HepG2 (cell line): ENCODE data around the gene ITK. TPM values are rescaled to one million over a fixed set of nuclear protein-coding genes. Genes with fewer than 3 reads are reported as not detected.

ENCODE experiments used
- BCL3 ChIP-seq: sonication (generic); formaldehyde crosslinking; IDR thresholded peaks from 2 replicates; pipeline ENCODE4 v1.5.1; 2020; ENCODE audit warnings: mild to moderate bottlenecking, missing genetic modification reagents, moderate library complexity
- CC2D1A ChIP-seq: sonication (generic); formaldehyde crosslinking; IDR thresholded peaks from 2 replicates; pipeline ENCODE4 v1.8.1; 2023; ENCODE audit warnings: mild to moderate bottlenecking, missing genetic modification reagents
- CENPX ChIP-seq: sonication (generic); formaldehyde crosslinking; IDR thresholded peaks from 2 replicates; pipeline ENCODE4 v1.9.0; 2021; ENCODE audit warnings: mild to moderate bottlenecking, missing genetic modification reagents, moderate library complexity
- CSRNP1 ChIP-seq: sonication (generic); formaldehyde crosslinking; IDR thresholded peaks from 2 replicates; pipeline ENCODE4 v1.8.1; 2023; ENCODE audit warnings: mild to moderate bottlenecking, missing genetic modification reagents
- DR1 ChIP-seq: sonication (generic); formaldehyde crosslinking; IDR thresholded peaks from 2 replicates; pipeline ENCODE4 v1.8.0; 2021; ENCODE audit warnings: mild to moderate bottlenecking, missing genetic modification reagents, inconsistent platforms
- IRX3 ChIP-seq: sonication (generic); formaldehyde crosslinking; IDR thresholded peaks from 2 replicates; pipeline ENCODE4 v1.8.1; 2023; ENCODE audit warnings: mild to moderate bottlenecking, low read depth, missing genetic modification reagents, borderline replicate concordance
- MAZ ChIP-seq, 2 experiments: sonication (generic) in 1 of 2; formaldehyde crosslinking in 1 of 2; IDR thresholded peaks; 2 replicates each; pipeline versions ENCODE4 v1.5.0 to v1.6.1; 2012 to 2020; ENCODE audit warnings: low read depth in 2 of 2, mild to moderate bottlenecking in 2 of 2, borderline replicate concordance in 1 of 2, improper control_type of control experiment in 1 of 2, low read length in 1 of 2, missing genetic modification reagents in 1 of 2, moderate library complexity in 1 of 2
- POLR2G ChIP-seq: fragments of 200-400 bp; formaldehyde crosslinking; IDR thresholded peaks from 2 replicates; pipeline ENCODE4 v1.6.1; 2018; ENCODE audit warnings: mild to moderate bottlenecking, low read depth, low read length, moderate library complexity
- SNAI1 ChIP-seq: sonication (generic); formaldehyde crosslinking; IDR thresholded peaks from 2 replicates; pipeline ENCODE4 v1.5.0; 2020; ENCODE audit warnings: mild to moderate bottlenecking, missing genetic modification reagents, borderline replicate concordance
- TAF15 ChIP-seq: fragments of 200-400 bp; formaldehyde crosslinking; IDR thresholded peaks from one replicate; pipeline ENCODE4 v1.6.1; 2018; ENCODE audit warnings: mild to moderate bottlenecking, low read depth, low read length; ENCODE audit not compliant: poor library complexity, severe bottlenecking
- ZEB1 ChIP-seq: IDR thresholded peaks from 2 replicates; pipeline ENCODE4 v1.6.1; 2012; ENCODE audit warnings: mild to moderate bottlenecking, low read depth, inconsistent platforms; ENCODE audit not compliant: insufficient replicate concordance
- ZFAT ChIP-seq: sonication (generic); formaldehyde crosslinking; conservative IDR thresholded peaks from 2 replicates; pipeline ENCODE4 v1.8.1; 2023; ENCODE audit warnings: missing genetic modification reagents, inconsistent platforms
- ZSCAN9 ChIP-seq: IDR thresholded peaks from 2 replicates; pipeline ENCODE4 v1.6.1; 2016; ENCODE audit warnings: borderline replicate concordance
- polyA plus RNA-seq, 8 experiments: library from polyadenylated mRNA; depleted of rRNA in 3 of 8; stranded (reverse) in 7 of 8; unstranded in 1 of 8; fragments of >200 nt; fragmentation: Illumina TruSeq in 4 of 8; extraction: Trizol in 4 of 8; gene quantifications; 2 replicates each; pipeline versions ENCODE4 v1.2.1 to v1.2.3, GENCODE V29; 2011 to 2016; ENCODE audit warnings: low read depth in 4 of 8, missing spikeins in 1 of 8, mixed read lengths in 1 of 8; ENCODE audit not compliant: insufficient read depth in 1 of 8
- total RNA-seq, 5 experiments: library from RNA; depleted of rRNA; stranded (reverse); fragments of >200 nt; fragmentation: Illumina TruSeq; extraction: Trizol; gene quantifications; 2 replicates each; pipeline ENCODE4 v1.2.3, GENCODE V29; 2016; ENCODE audit warnings: low read depth in 1 of 5
- TF ChIP-seq, protein P1 (sequence below), 2 experiments: IDR thresholded peaks; 2 replicates each; pipeline ENCODE4 v1.6.1; 2011 to 2012; ENCODE audit warnings: low read length in 2 of 2, borderline replicate concordance in 1 of 2, low read depth in 1 of 2, mild to moderate bottlenecking in 1 of 2, moderate library complexity in 1 of 2
- TF ChIP-seq, protein P2 (sequence below): sonication (generic); formaldehyde crosslinking; IDR thresholded peaks from 2 replicates; pipeline ENCODE4 v1.8.1; 2023; ENCODE audit warnings: missing genetic modification reagents, mild to moderate bottlenecking, borderline replicate concordance
- TF ChIP-seq, protein P3 (sequence below): sonication (generic); formaldehyde crosslinking; IDR thresholded peaks from 2 replicates; pipeline ENCODE4 v1.4.0; 2020; ENCODE audit warnings: mild to moderate bottlenecking, missing genetic modification reagents
- TF ChIP-seq, protein P4 (sequence below): IDR thresholded peaks from 2 replicates; pipeline ENCODE4 v1.6.1; 2016; ENCODE audit warnings: mild to moderate bottlenecking

Gene ITK
- total and polyA plus RNA-seq, 2 of the 13 experiments (the other 11 are each of a cell fraction or from before 2014, with no cell fraction given): 0.01 TPM; not detected in 1

DNA sequence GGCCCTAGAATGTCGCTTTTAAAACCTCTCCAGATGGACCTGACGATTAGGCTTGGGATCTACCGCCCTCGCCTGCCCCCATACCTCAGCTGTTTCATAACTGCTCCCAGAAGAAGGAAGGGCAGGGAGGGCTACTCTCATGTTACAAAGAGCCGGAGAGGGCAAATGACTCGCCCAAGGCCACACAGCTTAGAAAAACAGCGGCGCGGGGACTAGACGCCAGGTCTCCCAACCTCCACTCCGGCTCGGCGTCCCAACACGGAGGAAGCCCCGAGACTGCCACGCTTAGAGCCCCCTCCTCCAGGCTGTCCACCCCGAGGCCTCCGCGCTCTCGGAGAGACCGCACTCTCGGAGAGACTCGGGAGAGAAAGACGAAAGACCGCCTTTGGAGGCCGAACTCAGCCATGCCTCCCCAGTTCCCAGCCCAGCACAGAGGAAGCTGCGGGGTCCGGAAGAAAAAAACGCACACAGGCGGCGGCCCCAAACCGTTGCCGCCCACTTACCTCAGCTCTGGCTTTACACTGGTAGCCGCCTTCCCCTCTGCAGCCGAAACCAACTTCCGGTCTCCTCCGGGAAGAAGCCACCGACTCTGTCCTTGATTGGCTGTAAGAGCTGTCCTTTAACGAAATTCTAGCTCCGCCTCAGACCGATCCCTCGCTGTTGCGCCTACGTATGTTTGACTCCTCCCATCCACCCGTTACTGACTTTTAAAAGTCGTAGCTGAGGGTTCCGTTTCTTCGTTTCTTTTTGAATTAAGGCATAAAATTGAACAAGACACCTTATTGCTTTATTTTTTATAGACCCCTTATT is 38.1 kb upstream of the ITK start, which contains the start of gene MED7 (continued):
- peak; percentile 65 for TF ChIP-seq BCL3 (CRISPR knock-in tag)
- TF ChIP-seq, protein P1, sequence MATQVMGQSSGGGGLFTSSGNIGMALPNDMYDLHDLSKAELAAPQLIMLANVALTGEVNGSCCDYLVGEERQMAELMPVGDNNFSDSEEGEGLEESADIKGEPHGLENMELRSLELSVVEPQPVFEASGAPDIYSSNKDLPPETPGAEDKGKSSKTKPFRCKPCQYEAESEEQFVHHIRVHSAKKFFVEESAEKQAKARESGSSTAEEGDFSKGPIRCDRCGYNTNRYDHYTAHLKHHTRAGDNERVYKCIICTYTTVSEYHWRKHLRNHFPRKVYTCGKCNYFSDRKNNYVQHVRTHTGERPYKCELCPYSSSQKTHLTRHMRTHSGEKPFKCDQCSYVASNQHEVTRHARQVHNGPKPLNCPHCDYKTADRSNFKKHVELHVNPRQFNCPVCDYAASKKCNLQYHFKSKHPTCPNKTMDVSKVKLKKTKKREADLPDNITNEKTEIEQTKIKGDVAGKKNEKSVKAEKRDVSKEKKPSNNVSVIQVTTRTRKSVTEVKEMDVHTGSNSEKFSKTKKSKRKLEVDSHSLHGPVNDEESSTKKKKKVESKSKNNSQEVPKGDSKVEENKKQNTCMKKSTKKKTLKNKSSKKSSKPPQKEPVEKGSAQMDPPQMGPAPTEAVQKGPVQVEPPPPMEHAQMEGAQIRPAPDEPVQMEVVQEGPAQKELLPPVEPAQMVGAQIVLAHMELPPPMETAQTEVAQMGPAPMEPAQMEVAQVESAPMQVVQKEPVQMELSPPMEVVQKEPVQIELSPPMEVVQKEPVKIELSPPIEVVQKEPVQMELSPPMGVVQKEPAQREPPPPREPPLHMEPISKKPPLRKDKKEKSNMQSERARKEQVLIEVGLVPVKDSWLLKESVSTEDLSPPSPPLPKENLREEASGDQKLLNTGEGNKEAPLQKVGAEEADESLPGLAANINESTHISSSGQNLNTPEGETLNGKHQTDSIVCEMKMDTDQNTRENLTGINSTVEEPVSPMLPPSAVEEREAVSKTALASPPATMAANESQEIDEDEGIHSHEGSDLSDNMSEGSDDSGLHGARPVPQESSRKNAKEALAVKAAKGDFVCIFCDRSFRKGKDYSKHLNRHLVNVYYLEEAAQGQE (IDR thresholded peaks at IDR 0.05; ENCODE audit: borderline replicate concordance in 1 of 2, low read depth in 1 of 2, low read length in 2 of 2): peak in 1 of 2 experiments; percentile 39; a peak in 1 of 4 replicates
- TF ChIP-seq CENPX: no peak
- no peak for TF ChIP-seq DR1 (CRISPR knock-in tag)
- TF ChIP-seq ZFAT (CRISPR knock-in tag): no peak
- TF ChIP-seq TAF15: peak; percentile 76
- 0 out of 2 replicates have a peak, but pooled peaks have one; percentile 28 for TF ChIP-seq ZSCAN9 (CRISPR knock-in tag)
- TF ChIP-seq, protein P2, sequence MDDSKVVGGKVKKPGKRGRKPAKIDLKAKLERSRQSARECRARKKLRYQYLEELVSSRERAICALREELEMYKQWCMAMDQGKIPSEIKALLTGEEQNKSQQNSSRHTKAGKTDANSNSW: peak; percentile 83; the same call in 1 of the 2 replicates
- TF ChIP-seq IRX3 (CRISPR knock-in tag): no peak
- no peak for TF ChIP-seq SNAI1 (CRISPR knock-in tag)
- TF ChIP-seq MAZ (IDR thresholded peaks at IDR 0.05; ENCODE audit: borderline replicate concordance, low read depth, low read length): peak; percentile 35; the same call in 1 of the 2 replicates
- TF ChIP-seq MAZ (CRISPR knock-in tag; IDR thresholded peaks at IDR 0.05; ENCODE audit: low read depth): no peak
- TF ChIP-seq ZEB1: no peak
- TF ChIP-seq, protein P3, sequence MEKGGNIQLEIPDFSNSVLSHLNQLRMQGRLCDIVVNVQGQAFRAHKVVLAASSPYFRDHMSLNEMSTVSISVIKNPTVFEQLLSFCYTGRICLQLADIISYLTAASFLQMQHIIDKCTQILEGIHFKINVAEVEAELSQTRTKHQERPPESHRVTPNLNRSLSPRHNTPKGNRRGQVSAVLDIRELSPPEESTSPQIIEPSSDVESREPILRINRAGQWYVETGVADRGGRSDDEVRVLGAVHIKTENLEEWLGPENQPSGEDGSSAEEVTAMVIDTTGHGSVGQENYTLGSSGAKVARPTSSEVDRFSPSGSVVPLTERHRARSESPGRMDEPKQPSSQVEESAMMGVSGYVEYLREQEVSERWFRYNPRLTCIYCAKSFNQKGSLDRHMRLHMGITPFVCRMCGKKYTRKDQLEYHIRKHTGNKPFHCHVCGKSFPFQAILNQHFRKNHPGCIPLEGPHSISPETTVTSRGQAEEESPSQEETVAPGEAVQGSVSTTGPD (CRISPR knock-in tag): no peak
- TF ChIP-seq, protein P4, sequence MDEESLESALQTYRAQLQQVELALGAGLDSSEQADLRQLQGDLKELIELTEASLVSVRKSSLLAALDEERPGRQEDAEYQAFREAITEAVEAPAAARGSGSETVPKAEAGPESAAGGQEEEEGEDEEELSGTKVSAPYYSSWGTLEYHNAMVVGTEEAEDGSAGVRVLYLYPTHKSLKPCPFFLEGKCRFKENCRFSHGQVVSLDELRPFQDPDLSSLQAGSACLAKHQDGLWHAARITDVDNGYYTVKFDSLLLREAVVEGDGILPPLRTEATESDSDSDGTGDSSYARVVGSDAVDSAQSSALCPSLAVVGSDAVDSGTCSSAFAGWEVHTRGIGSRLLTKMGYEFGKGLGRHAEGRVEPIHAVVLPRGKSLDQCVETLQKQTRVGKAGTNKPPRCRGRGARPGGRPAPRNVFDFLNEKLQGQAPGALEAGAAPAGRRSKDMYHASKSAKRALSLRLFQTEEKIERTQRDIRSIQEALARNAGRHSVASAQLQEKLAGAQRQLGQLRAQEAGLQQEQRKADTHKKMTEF (CRISPR knock-in tag): peak; percentile 54; the same call in 1 of the 2 replicates
- TF ChIP-seq CSRNP1 (CRISPR knock-in tag): no peak; the same call in 1 of the 2 replicates
- TF ChIP-seq CC2D1A (CRISPR knock-in tag): no peak
- TF ChIP-seq POLR2G: peak; percentile 92
